Measurements from ENCODE around the gene AKAP11.

DNA sequence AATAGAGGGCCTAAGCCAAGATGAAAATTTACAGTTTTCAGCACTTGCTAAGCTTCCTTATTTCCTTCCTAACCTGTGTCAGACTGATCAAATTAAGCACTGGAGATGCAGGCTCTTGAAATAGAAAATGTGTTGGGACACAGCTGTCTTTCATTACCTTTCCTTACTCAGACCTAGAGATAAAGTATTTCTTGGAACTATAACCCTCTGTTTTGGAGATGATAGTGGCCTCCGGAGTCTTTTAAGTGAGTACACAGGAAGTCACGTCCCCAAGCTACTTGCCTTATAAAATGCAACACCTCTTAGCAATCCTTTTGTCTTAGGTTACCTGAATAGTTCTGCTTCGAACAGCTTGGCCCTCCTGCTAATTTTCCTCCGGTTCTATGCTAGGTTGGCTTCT is 12.4 kb upstream of the AKAP11 start:
- no peak for TF ChIP-seq SIN3A (IDR thresholded peaks at IDR 0.05; ENCODE audit: borderline replicate concordance, insufficient read depth, low read length)
- no peak for TF ChIP-seq POLR2AphosphoS5 (IDR thresholded peaks at IDR 0.05; ENCODE audit: low read depth, low read length)
